GM21447 (cell line): ENCODE results near the gene CENPU.
"Not testable (repeated sequence)": the region's sequence is repeated elsewhere in the genome, so short reads cannot be mapped to it uniquely, and the experiment has no call there.

ENCODE experiments used
- ATAC-seq: cut with Tn5 transposase; IDR thresholded peaks from one replicate; pipeline ENCODE4 v1.9.1; 2021; ENCODE audit not compliant: unreplicated experiment

Gene CENPU

GRCh38 chr4:184752496-184753275, 18.8 kb upstream of the CENPU start:
- ATAC-seq, result no peak

- ATAC-seq, result no peak
Observed at GRCh38 chr4:184751585-184751956, 17.7 kb upstream of the CENPU start.

GRCh38 chr4:184750926-184751584, 17.2 kb upstream of the CENPU start:
- ATAC-seq, result no peak

- ATAC-seq, result no peak
Observed at GRCh38 chr4:184748251-184748652, 14.4 kb upstream of the CENPU start.

GRCh38 chr4:184747034-184747830, 13.3 kb upstream of the CENPU start:
- no peak for ATAC-seq

- ATAC-seq, result no peak
Observed at GRCh38 chr4:184745831-184746795, 12.2 kb upstream of the CENPU start.

- no peak for ATAC-seq
Observed at GRCh38 chr4:184744236-184744635, 10.3 kb upstream of the CENPU start.

- no peak for ATAC-seq
Observed at GRCh38 chr4:184743650-184744049, 9.8 kb upstream of the CENPU start.

GRCh38 chr4:184741651-184742050, 7.8 kb upstream of the CENPU start:
- ATAC-seq, result not testable (repeated sequence)

- no peak for ATAC-seq
Observed at GRCh38 chr4:184740980-184741391, 7.1 kb upstream of the CENPU start.

- ATAC-seq, result not testable (repeated sequence)
Observed at GRCh38 chr4:184739575-184739974, 5.7 kb upstream of the CENPU start.

GRCh38 chr4:184734758-184735157, 862 bp upstream of the CENPU start:
- no peak for ATAC-seq

GRCh38 chr4:184732126-184732525, 1.8 kb downstream of the CENPU start:
- ATAC-seq, result no peak

GRCh38 chr4:184731056-184731455, 2.8 kb downstream of the CENPU start:
- ATAC-seq, result no peak

- ATAC-seq, result no peak
Observed at GRCh38 chr4:184729946-184730345, 4.0 kb downstream of the CENPU start.

GRCh38 chr4:184728858-184729257, 5.0 kb downstream of the CENPU start:
- no peak for ATAC-seq

- no peak for ATAC-seq
Observed at GRCh38 chr4:184727430-184727829, 6.5 kb downstream of the CENPU start.

- no peak for ATAC-seq
Observed at GRCh38 chr4:184722798-184723197, 11.1 kb downstream of the CENPU start.

GRCh38 chr4:184721254-184721653, 12.6 kb downstream of the CENPU start:
- ATAC-seq, result no peak

- no peak for ATAC-seq
Observed at GRCh38 chr4:184719407-184719806, 14.5 kb downstream of the CENPU start.

- ATAC-seq, result no peak
Observed at GRCh38 chr4:184715526-184715925, 18.4 kb downstream of the CENPU start.
